GM10266 (cell line): ENCODE data around the gene SPECC1L.
"Not testable (repeated sequence)": the region's sequence is repeated elsewhere in the genome, so short reads cannot be mapped to it uniquely, and the experiment has no call there.

Experiments used
- DNase-seq: peaks from one replicate; pipeline ENCODE4 v3.0.0; 2012; ENCODE audit errors: extremely low spot score
- CTCF ChIP-seq: IDR thresholded peaks from 2 replicates; pipeline ENCODE4 v1.5.1; 2012; ENCODE audit warnings: mild to moderate bottlenecking, low read depth; ENCODE audit not compliant: control insufficient read depth, insufficient read depth; ENCODE audit errors: missing control alignments

The SPECC1L gene

DNA sequence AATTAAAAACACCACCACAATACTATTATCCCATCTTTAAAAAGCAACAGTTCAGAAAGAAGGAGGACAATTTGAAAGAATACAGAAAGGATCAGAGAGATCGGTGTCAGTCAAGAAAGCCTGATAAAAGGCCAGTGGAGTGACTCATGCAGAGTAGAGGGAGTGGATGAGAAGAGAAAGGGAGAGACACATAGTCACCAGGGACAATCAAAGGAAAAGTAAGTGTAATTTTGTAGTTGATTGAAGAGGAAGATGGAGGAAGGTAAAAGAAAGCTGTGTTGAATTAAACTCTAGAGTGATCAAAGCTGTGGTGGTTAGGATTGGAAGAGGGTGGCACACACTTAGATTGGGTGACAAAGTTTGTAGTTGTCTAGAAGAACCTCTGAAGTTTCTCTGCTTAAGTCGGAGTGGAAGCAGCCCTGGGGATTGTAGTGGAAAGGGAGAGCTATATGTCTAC lies 14.1 kb downstream of the SPECC1L start:
- no peak for DNase-seq
- TF ChIP-seq CTCF = no peak

DNA sequence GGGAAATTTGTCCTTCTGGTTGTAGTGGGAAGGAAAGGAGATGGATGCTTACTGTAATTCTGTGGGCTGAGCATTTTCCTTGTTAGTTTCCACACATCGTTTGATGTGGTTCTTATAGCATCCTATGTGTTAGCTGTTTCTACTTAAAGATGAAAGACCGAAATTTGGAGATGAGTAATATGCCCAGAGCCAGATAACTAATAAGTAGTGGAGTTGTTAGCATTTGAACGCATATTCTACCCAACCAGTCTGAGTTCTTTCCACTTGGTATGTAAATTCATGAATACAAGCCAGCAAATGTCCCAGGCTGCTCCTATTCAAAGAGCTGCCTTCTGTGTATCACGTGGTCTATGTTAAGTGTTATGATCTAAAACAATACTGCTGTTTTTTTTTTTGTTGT lies 14.6 kb downstream of the SPECC1L start:
- no peak for TF ChIP-seq CTCF
- no peak for DNase-seq

- not testable (repeated sequence) for DNase-seq
Observed at GRCh38 chr22:24287212-24287611, 16.6 kb downstream of the SPECC1L start.

- not testable (repeated sequence) for DNase-seq
Observed at GRCh38 chr22:24287801-24288200, 17.2 kb downstream of the SPECC1L start.

GRCh38 chr22:24289114-24289513 lies 18.5 kb downstream of the SPECC1L start:
- DNase-seq = no peak
- TF ChIP-seq CTCF = no peak

DNA sequence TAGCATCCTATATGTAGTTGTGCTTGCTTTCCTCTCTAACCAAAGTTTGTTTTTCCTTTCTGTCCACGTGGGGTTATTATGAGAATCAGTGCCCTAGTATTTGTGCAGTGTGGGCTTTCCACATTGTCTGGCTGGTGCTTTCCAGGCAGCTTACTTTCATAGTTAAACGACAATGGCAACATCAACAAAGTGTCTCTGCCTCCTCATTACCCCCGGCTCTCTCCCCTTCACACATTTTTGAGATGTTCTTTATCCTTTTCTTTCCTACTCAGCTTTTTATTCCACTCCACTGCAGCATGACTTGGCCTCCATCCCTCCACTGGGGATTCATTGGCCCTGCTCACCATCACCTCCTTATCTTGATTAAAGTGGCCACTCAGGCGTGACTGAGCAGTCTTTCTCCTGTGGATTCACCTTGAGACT lies 19.1 kb downstream of the SPECC1L start:
- DNase-seq = no peak
- TF ChIP-seq CTCF = no peak

GRCh38 chr22:24290459-24290858 lies 19.8 kb downstream of the SPECC1L start:
- no peak for DNase-seq
- no peak for TF ChIP-seq CTCF

- no peak for TF ChIP-seq CTCF
- DNase-seq = no peak
Observed at GRCh38 chr22:24291515-24292201, 21.0 kb downstream of the SPECC1L start.

GRCh38 chr22:24292202-24292830 lies 21.7 kb downstream of the SPECC1L start:
- DNase-seq = not testable (repeated sequence)

DNA sequence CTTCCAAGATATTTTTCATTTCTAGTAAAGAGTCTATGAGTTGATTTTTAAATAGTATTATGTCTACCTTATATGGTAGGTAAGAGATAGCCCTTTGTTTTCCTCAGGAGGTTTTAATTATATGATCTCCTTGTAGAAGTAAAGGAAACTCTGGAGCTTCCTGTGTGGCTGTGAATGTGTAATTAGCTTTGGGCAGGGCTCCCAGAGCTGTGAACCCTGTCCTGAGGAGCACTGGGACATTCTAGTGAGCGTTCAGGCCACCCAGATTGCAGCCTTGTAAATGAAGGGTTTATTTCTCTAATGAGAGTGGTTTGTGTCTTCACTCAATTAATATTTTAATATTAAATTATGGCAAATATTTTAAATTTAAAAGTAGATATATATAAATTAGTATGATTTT lies 24.3 kb downstream of the SPECC1L start:
- not testable (repeated sequence) for DNase-seq

GRCh38 chr22:24298497-24299155 lies 28.0 kb downstream of the SPECC1L start:
- not testable (repeated sequence) for DNase-seq

DNA sequence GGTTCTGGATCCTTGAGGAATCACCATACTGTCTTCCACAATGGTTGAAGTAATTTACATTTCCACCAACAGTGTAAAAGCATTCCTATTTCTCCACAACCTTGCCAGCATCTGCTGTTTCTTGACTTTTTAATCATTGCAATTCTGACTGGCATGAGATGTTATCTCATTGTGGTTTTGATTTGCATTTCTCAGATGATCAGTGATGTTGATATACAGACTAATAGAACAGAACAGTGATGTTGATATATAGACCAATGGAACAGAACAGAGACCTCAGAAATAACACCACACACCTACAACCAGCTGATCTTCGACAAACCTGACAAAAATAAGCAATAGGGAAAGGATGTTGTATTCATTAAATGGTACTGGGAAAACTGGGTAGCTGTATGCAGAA lies 29.9 kb downstream of the SPECC1L start:
- DNase-seq = not testable (repeated sequence)
